Thymus (tissue), 11 donors: ENCODE measurements around the gene NKAIN2. TPM values are rescaled to one million over a fixed set of nuclear protein-coding genes. Genes with fewer than 3 reads are reported as not detected.

Experiments used
- DNase-seq, 9 donors: peaks; one replicate each; pipeline ENCODE4 v3.0.0-alpha.2; 2013; ENCODE audit warnings: low spot score in 9 of 9, low read depth in 6 of 9, missing footprints in 1 of 9
- H3K27ac ChIP-seq, 2 donors: one replicate each; pipeline ENCODE4 v1.5.1; 2013; ENCODE audit warnings: control low read depth in 1 of 2, low read depth in 1 of 2, low read length in 1 of 2, mild to moderate bottlenecking in 1 of 2, moderate library complexity in 1 of 2
- H3K27me3 ChIP-seq, 2 donors: one replicate each; pipeline ENCODE4 v1.5.1; 2013; ENCODE audit warnings: low read length in 1 of 2; ENCODE audit not compliant: control insufficient read depth in 2 of 2, insufficient read depth in 1 of 2
- H3K36me3 ChIP-seq, 2 donors: one replicate each; pipeline ENCODE4 v1.5.1; 2013; ENCODE audit warnings: low read length in 1 of 2, mild to moderate bottlenecking in 1 of 2, moderate library complexity in 1 of 2; ENCODE audit not compliant: control insufficient read depth in 2 of 2, insufficient read depth in 2 of 2
- H3K4me1 ChIP-seq, 2 donors: one replicate each; pipeline ENCODE4 v1.5.1; 2013; ENCODE audit warnings: low read length in 2 of 2; ENCODE audit not compliant: control insufficient read depth in 2 of 2, insufficient read depth in 2 of 2
- H3K4me3 ChIP-seq, 2 donors: one replicate each; pipeline ENCODE4 v1.5.1; 2013; ENCODE audit warnings: low read length in 2 of 2, control low read depth in 1 of 2, mild to moderate bottlenecking in 1 of 2
- H3K9me3 ChIP-seq, 2 donors: one replicate each; pipeline ENCODE4 v1.5.1; 2013; ENCODE audit warnings: low read length in 1 of 2, mild to moderate bottlenecking in 1 of 2; ENCODE audit not compliant: control insufficient read depth in 2 of 2, insufficient read depth in 1 of 2
- WGBS: extraction: QIAGEN DNeasy Blood & Tissue Kit; methylation state at CpG from one replicate; pipeline ENCODE4 v1.1.7; 2013; 5-methylcytosine and 5-hydroxymethylcytosine counted together
- polyA plus RNA-seq: library from polyadenylated mRNA; stranded (reverse); fragments of 200-250 nt; gene quantifications from one replicate; pipeline ENCODE4 v1.2.3, GENCODE V29; 2013
- total RNA-seq: library from RNA; stranded (reverse); fragments of 120-200 nt; gene quantifications from one replicate; pipeline ENCODE4 v1.2.4, GENCODE V29; 2013
- donor health status: healthy.

NKAIN2 gene
- total and polyA plus RNA-seq, 2 donors, result 1.2 to 2.4 TPM

- Histone ChIP-seq H3K4me1 (no peaks in the 10 kb centered on the region), H3K9me3 (no peaks in the 10 kb centered on the region), H3K27me3 (no peaks in the 10 kb centered on the region), H3K36me3 (no peaks in the 10 kb centered on the region), H3K27ac (no peak overlapping the region), H3K4me3 (no peak overlapping the region)
- no peak for DNase-seq
- 91% methylated on average over 1 of the region's 1 CpG for WGBS
These were observed 23.6 kb upstream of the NKAIN2 start for GRCh38 chr6:123780021-123780420.

GRCh38 chr6:123784330-123784729 lies 19.3 kb upstream of the NKAIN2 start:
- 87% methylated on average over 2 of the region's 2 CpGs for WGBS
- no peak overlapping the region for H3K4me3 ChIP-seq
- no peaks in the 10 kb centered on the region for H3K27me3 ChIP-seq
- no peaks in the 10 kb centered on the region for H3K4me1 ChIP-seq
- no peaks in the 10 kb centered on the region for H3K9me3 ChIP-seq
- H3K27ac ChIP-seq, result no peak overlapping the region
- H3K36me3 ChIP-seq, result no peaks in the 10 kb centered on the region
- DNase-seq, result no peak

DNA sequence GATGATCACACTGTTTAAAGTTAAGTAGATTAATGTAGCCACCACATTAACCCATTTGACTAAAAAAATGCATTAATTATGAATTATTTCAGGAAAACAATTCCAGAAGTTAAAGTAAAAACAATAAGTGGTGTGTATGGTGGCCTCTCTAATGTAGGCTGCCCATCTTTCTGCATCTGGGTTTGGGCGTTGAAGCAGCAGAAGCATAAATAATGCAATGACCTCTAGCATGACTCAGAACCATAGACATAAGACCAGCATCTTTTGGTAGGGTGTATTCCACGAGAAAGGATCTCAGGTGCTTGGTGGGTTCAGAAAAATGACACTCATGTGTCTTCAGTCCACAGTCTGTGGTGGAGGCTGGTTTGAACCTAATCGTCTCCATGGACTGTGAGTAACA lies 18.6 kb upstream of the NKAIN2 start:
- no peak overlapping the region for H3K4me3 ChIP-seq
- no peak overlapping the region for H3K27ac ChIP-seq
- DNase-seq, result no peak
- WGBS, result 93% methylated on average over 3 of the region's 3 CpGs
- no peaks in the 10 kb centered on the region for H3K4me1 ChIP-seq
- H3K9me3 ChIP-seq, result no peaks in the 10 kb centered on the region
- H3K27me3 ChIP-seq, result no peaks in the 10 kb centered on the region
- no peaks in the 10 kb centered on the region for H3K36me3 ChIP-seq

GRCh38 chr6:123788319-123788718 lies 15.3 kb upstream of the NKAIN2 start:
- WGBS, result 53% methylated on average over 1 of the region's 1 CpG
- DNase-seq, result no peak
- no peaks in the 10 kb centered on the region for H3K36me3 ChIP-seq
- no peaks in the 10 kb centered on the region for H3K4me1 ChIP-seq
- no peaks in the 10 kb centered on the region for H3K27me3 ChIP-seq
- no peak overlapping the region for H3K4me3 ChIP-seq
- H3K9me3 ChIP-seq, result no peaks in the 10 kb centered on the region
- no peak overlapping the region for H3K27ac ChIP-seq

GRCh38 chr6:123794190-123794589 lies 9.5 kb upstream of the NKAIN2 start:
- no peaks in the 10 kb centered on the region for H3K36me3 ChIP-seq
- no peak overlapping the region for H3K4me3 ChIP-seq
- no peak overlapping the region for H3K27ac ChIP-seq
- H3K9me3 ChIP-seq, result no peaks in the 10 kb centered on the region
- no peak for DNase-seq
- 98% methylated on average over 2 of the region's 2 CpGs for WGBS
- no peaks in the 10 kb centered on the region for H3K4me1 ChIP-seq
- H3K27me3 ChIP-seq, result no peaks in the 10 kb centered on the region

GRCh38 chr6:123794799-123795198 lies 8.9 kb upstream of the NKAIN2 start:
- Histone ChIP-seq H3K27ac (no peak overlapping the region), H3K36me3 (no peaks in the 10 kb centered on the region), H3K4me3 (no peak overlapping the region), H3K27me3 (no peaks in the 10 kb centered on the region), H3K4me1 (no peaks in the 10 kb centered on the region), H3K9me3 (no peaks in the 10 kb centered on the region)
- no peak for DNase-seq

GRCh38 chr6:123801067-123801466 lies 2.6 kb upstream of the NKAIN2 start:
- H3K4me3 ChIP-seq, result no peak overlapping the region
- peaks cover 0 to 5% of the 10 kb centered on the region in 2 donors for H3K4me1 ChIP-seq
- no peak for DNase-seq

DNA sequence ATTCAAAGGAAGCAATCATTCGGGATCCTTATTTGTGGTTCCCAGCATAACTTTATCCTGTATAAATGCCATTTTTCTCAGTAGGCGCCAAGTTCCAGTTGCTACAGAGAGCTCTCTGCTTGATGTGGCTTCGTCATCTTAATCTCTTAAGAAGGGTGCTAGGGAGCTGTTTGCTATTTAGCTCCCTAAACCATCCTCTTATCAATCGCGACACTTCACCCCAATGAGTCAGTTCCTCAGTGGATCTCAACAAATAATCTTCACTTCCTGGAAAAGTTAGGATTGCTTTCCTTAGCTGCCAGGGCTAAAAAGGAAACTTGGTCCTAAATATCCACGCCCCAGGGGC lies 1.3 kb upstream of the NKAIN2 start:
- 31% methylated on average over 6 of the region's 6 CpGs for WGBS

More at GRCh38 chr6:123801067-123801466, 2.6 kb upstream of the NKAIN2 start:
- WGBS, result 93% methylated on average over 5 of the region's 5 CpGs
- Histone ChIP-seq H3K9me3 (no peaks in the 10 kb centered on the region), H3K27ac (no peak overlapping the region), H3K36me3 (no peaks in the 10 kb centered on the region), H3K27me3 (peaks cover 19 to 33% of the 10 kb centered on the region in 2 donors)

GRCh38 chr6:123802697-123803503 lies 765 bp upstream of the NKAIN2 start:
- DNase-seq, result peak in 8 of 9 donors; percentile 19 to 75 (median 54)
- Histone ChIP-seq H3K4me3 (peak overlapping the region; percentile 38 to 48), H3K36me3 (no peaks in the 10 kb centered on the region), H3K9me3 (no peaks in the 10 kb centered on the region), H3K4me1 (peaks cover 0 to 5% of the 10 kb centered on the region in 2 donors), H3K27me3 (peaks cover 19 to 35% of the 10 kb centered on the region in 2 donors), H3K27ac (peak overlapping the region in 1 of 2 donors; percentile 20)
- under 1% methylated on average over 61 of the region's 61 CpGs for WGBS

More for the DNA sequence above, 1.3 kb upstream of the NKAIN2 start:
- Histone ChIP-seq H3K9me3 (no peaks in the 10 kb centered on the region), H3K4me3 (no peak overlapping the region), H3K27ac (no peak overlapping the region), H3K4me1 (peaks cover 0 to 5% of the 10 kb centered on the region in 2 donors), H3K27me3 (peaks cover 19 to 35% of the 10 kb centered on the region in 2 donors), H3K36me3 (no peaks in the 10 kb centered on the region)
- no peak for DNase-seq
